Aorta (tissue), 5 donors: ENCODE measurements around the gene CUX1. TPM values are rescaled to one million over a fixed set of nuclear protein-coding genes. Genes with fewer than 3 reads are reported as not detected.

Experiments
- ATAC-seq: fragments of 200-7000 bp; cut with Tn5 transposase; one replicate; pipeline ENCODE4 v1.9.1; 2022; ENCODE audit warnings: moderate library complexity; ENCODE audit not compliant: low FRiP score
- DNase-seq, 2 donors: peaks; one replicate each; pipeline ENCODE4 v3.0.0-alpha.2; 2020
- H3K27ac ChIP-seq, 2 donors: one replicate each; pipeline ENCODE4 v1.5.1; 2013; ENCODE audit warnings: low read length in 2 of 2, mild to moderate bottlenecking in 2 of 2, moderate library complexity in 2 of 2, control low read depth in 1 of 2, inconsistent platforms in 1 of 2, low read depth in 1 of 2
- H3K27me3 ChIP-seq, 2 donors: one replicate each; pipeline ENCODE4 v1.6.1; 2013; ENCODE audit warnings: control low read depth in 1 of 2, low read length in 1 of 2, mild to moderate bottlenecking in 1 of 2, moderate library complexity in 1 of 2; ENCODE audit not compliant: insufficient read depth in 2 of 2, control insufficient read depth in 1 of 2
- H3K36me3 ChIP-seq, 2 donors: one replicate each; pipeline ENCODE4 v1.6.1; 2013; ENCODE audit warnings: control low read depth in 1 of 2, low read length in 1 of 2, mild to moderate bottlenecking in 1 of 2; ENCODE audit not compliant: insufficient read depth in 2 of 2, control insufficient read depth in 1 of 2
- H3K4me1 ChIP-seq, 2 donors: one replicate each; pipeline ENCODE4 v1.6.1; 2013; ENCODE audit warnings: low read length in 2 of 2, control low read depth in 1 of 2, mild to moderate bottlenecking in 1 of 2, moderate library complexity in 1 of 2; ENCODE audit not compliant: insufficient read depth in 2 of 2, control insufficient read depth in 1 of 2
- H3K4me3 ChIP-seq, 2 donors: one replicate each; pipeline ENCODE4 v1.5.1; 2013; ENCODE audit warnings: low read length in 2 of 2, control low read depth in 1 of 2, mild to moderate bottlenecking in 1 of 2
- H3K9me3 ChIP-seq: one replicate; pipeline ENCODE4 v1.6.1; 2013; ENCODE audit warnings: mild to moderate bottlenecking, low read length; ENCODE audit not compliant: control insufficient read depth
- WGBS, 2 donors: extraction: QIAGEN DNeasy Blood & Tissue Kit; methylation state at CpG; one replicate each; pipeline ENCODE4 v1.1.7; 2013; 5-methylcytosine and 5-hydroxymethylcytosine counted together
- intact Hi-C, 2 donors: fragments of 100-400 bp; cut with DNase I; formaldehyde crosslinking; loops; one replicate each; pipeline versions ENCODE4 v1.14.2 to v1.15.0; 2022
- polyA plus RNA-seq, 2 donors: library from polyadenylated mRNA; stranded (reverse); fragments of 200-250 nt; gene quantifications; one replicate each; pipeline ENCODE4 v1.2.3, GENCODE V29; 2013
- total RNA-seq, 2 donors: library from RNA; stranded (reverse); fragmentation: NEBNext Ultra II Directional; extraction: Animal tissue kit (Norgen Biotek cat#: 25700); gene quantifications; one replicate each; pipeline ENCODE4 v1.2.1, GENCODE V29; 2021
- donor health status: healthy with polysubstance abuse.
- donor health status: Bipolar disorder and iron deficiency.
- donor health status: DM: no; HTN: no; CAD: no.
- donor health status: DM: no; HTN: no; CAD: no.
- donor health status: DM: yes; HTN: yes; CAD: no.

Gene CUX1
- total and polyA plus RNA-seq, 4 donors: 51.6 to 159 (median 94.1) TPM

- 90 to 94% methylated on average over 16 of the region's 16 CpGs for WGBS, 2 donors
- intact Hi-C loops: no loop called here
- Histone ChIP-seq H3K4me1 (no peaks in the 10 kb centered on the region), H3K27me3 (no peaks in the 10 kb centered on the region), H3K9me3 (no peaks in the 10 kb centered on the region), H3K4me3 (no peak overlapping the region), H3K36me3 (peaks cover 1 to 10% of the 10 kb centered on the region in 2 donors), H3K27ac (no peak overlapping the region)
- ATAC-seq (no peak), DNase-seq (no peak)
These were observed 386.8 kb downstream of the CUX1 start for GRCh38 chr7:102204212-102204611.

GRCh38 chr7:102205915-102206314 lies 388.5 kb downstream of the CUX1 start:
- 93 to 94% methylated on average over 15 of the region's 15 CpGs for WGBS, 2 donors
- Histone ChIP-seq H3K36me3 (peaks cover 0 to 10% of the 10 kb centered on the region in 2 donors), H3K4me3 (no peak overlapping the region), H3K9me3 (no peaks in the 10 kb centered on the region), H3K27me3 (no peaks in the 10 kb centered on the region), H3K4me1 (no peaks in the 10 kb centered on the region), H3K27ac (no peak overlapping the region)
- ATAC-seq: no peak
- DNase-seq: no peak
- intact Hi-C loops: no loop called here

DNA sequence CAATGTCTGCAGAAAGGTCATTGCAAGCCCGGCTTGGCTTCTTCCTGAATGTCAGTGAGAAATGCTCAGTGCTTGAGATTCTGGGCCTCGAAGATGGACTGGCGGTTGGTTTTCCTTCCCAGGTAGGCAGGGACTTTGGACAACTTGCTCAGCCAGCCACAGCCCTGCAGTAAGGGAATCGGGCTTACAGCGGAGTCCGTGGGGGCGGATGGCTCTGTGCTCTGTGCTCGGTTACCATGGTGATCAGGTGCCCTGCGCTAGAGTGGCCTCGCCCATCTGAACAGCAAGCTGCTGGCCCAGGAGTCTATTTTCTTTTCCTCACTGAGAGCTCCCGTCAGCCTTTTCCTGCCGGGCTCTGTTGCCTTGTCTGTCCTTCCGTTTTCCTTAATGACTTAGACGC lies 391.4 kb downstream of the CUX1 start:
- Histone ChIP-seq H3K4me1 (no peaks in the 10 kb centered on the region), H3K27me3 (no peaks in the 10 kb centered on the region), H3K36me3 (peaks cover 0 to 7% of the 10 kb centered on the region in 2 donors), H3K9me3 (no peaks in the 10 kb centered on the region), H3K27ac (no peak overlapping the region), H3K4me3 (no peak overlapping the region)
- WGBS, 2 donors: 80 to 86% methylated on average over 14 of the region's 14 CpGs
- intact Hi-C loops: no loop called here
- DNase-seq (no peak), ATAC-seq (no peak)

- 88 to 91% methylated on average over 13 of the region's 13 CpGs for WGBS, 2 donors
- Histone ChIP-seq H3K36me3 (peaks cover 0 to 3% of the 10 kb centered on the region in 2 donors), H3K27me3 (no peaks in the 10 kb centered on the region)
These were observed 393.4 kb downstream of the CUX1 start for GRCh38 chr7:102210787-102211186.

DNA sequence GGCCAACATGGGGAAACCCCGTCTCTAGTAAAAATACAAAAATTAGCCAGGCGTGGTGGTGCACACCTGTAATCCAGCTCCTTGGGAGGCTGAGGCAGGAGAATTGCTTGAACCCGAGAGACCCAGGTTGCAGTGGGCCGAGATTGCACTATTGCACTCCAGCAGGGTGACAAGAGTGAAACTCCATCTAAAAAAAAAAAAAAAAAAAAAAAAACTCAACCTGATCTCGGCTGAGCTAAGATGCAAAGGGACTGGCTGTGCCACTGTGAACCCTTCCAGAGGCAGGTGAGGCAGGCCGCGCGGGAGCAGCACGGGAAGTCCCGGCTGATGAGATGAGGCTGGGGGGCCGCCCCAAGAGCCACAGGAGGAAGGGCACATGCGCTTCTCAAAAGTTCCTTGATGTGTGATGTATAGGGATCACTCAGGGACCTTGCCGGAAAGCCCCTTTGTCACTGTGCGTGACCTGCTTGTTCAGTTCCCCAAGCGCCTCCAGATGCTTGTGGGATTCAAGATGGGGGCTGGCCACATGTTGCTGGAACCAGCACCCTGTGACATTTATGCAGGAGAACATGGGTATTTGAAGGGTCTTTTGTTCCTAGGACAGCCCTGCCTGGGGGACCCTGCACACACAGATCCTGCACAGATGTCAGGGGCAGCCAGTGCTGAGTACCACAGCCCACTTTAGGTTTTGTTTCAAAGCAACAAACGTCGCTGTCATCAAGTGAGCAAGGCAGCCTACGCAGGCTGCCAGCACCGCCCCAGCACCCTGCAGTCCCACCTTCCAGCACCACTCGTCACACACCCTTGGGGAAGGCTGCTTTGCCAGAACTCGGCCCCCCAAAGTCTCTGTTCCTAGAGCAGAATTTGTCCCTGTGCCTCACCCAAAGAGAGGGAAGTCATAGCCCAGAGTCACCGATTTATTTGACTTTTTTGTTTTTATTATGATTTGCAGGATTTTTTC lies 394.4 kb downstream of the CUX1 start:
- 83 to 86% methylated on average over 22 of the region's 22 CpGs for WGBS, 2 donors

More at GRCh38 chr7:102210787-102211186, 393.4 kb downstream of the CUX1 start:
- Histone ChIP-seq H3K4me1 (no peaks in the 10 kb centered on the region), H3K27ac (no peak overlapping the region), H3K4me3 (no peak overlapping the region), H3K9me3 (no peaks in the 10 kb centered on the region)
- intact Hi-C loops: no loop called here
- no peak for ATAC-seq
- DNase-seq: no peak

GRCh38 chr7:102214477-102215072 lies 397.1 kb downstream of the CUX1 start:
- Histone ChIP-seq H3K27ac (no peak overlapping the region), H3K4me1 (no peaks in the 10 kb centered on the region), H3K4me3 (no peak overlapping the region), H3K36me3 (no peaks in the 10 kb centered on the region), H3K9me3 (no peaks in the 10 kb centered on the region), H3K27me3 (no peaks in the 10 kb centered on the region)
- intact Hi-C loops: no loop called here
- ATAC-seq (no peak), DNase-seq (no peak)
- 58 to 62% methylated on average over 15 of the region's 15 CpGs for WGBS, 2 donors

More for the DNA sequence above, 394.4 kb downstream of the CUX1 start:
- no peaks in the 10 kb centered on the region for H3K9me3 ChIP-seq
- no peak for DNase-seq
- no peak overlapping the region for H3K27ac ChIP-seq
- H3K36me3 ChIP-seq: no peaks in the 10 kb centered on the region
- intact Hi-C loops: no loop called here
- no peaks in the 10 kb centered on the region for H3K27me3 ChIP-seq
- no peak for ATAC-seq
- no peaks in the 10 kb centered on the region for H3K4me1 ChIP-seq
- H3K4me3 ChIP-seq: no peak overlapping the region

GRCh38 chr7:102215256-102215655 lies 397.8 kb downstream of the CUX1 start:
- DNase-seq: no peak
- intact Hi-C loops: no loop called here
- ATAC-seq: no peak
- Histone ChIP-seq H3K27me3 (no peaks in the 10 kb centered on the region), H3K4me1 (no peaks in the 10 kb centered on the region), H3K27ac (no peak overlapping the region), H3K9me3 (no peaks in the 10 kb centered on the region), H3K4me3 (no peak overlapping the region), H3K36me3 (no peaks in the 10 kb centered on the region)
- 82 to 83% methylated on average over 7 of the region's 7 CpGs for WGBS, 2 donors

- Histone ChIP-seq H3K4me1 (no peaks in the 10 kb centered on the region), H3K4me3 (no peak overlapping the region), H3K36me3 (no peaks in the 10 kb centered on the region), H3K27ac (no peak overlapping the region), H3K9me3 (no peaks in the 10 kb centered on the region), H3K27me3 (no peaks in the 10 kb centered on the region)
- no peak for ATAC-seq
- no peak for DNase-seq
- WGBS, 2 donors: 91 to 92% methylated on average over 11 of the region's 11 CpGs
- intact Hi-C loops: no loop called here
These were observed 398.3 kb downstream of the CUX1 start for GRCh38 chr7:102215711-102216110.
